ENCODE measurements around the gene EIF5A2. TPM values are rescaled to one million over a fixed set of nuclear protein-coding genes. Genes with fewer than 3 reads are reported as not detected.
"Not testable (repeated sequence)": the region's sequence is repeated elsewhere in the genome, so short reads cannot be mapped to it uniquely, and the experiment has no call there.

EIF5A2 gene
- total RNA-seq, 1 donor: 12.3 TPM

DNA sequence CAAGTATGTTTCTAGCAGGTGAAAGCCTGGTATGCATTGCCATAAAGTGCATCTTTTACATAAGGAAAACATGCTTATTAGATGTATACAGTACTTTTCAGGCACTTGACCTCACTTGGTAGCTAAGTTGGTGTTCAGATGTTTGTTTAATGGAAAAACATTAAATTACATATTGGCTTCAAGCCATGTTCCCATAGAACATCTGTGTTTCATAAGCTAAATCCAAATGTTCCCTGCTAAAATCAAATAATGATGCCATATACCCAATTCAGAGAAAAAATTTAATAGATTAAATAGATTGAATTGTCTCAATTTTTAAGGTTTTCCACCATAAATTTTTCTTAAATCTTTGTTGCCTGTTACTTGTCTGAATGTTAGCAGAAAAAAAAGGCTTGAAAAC lies 19.3 kb downstream of the EIF5A2 start:
- Histone ChIP-seq H3K9me3 (ENCODE audit: low read depth, low read length) (no peaks in the 10 kb centered on the region), H3K79me2 (ENCODE audit: insufficient read depth, low read length) (no peaks in the 10 kb centered on the region), H3K4me3 (ENCODE audit: insufficient read depth, low read length) (no peak overlapping the region), H3K27ac (ENCODE audit: low read depth, low read length) (no peak overlapping the region), H3K36me3 (ENCODE audit: insufficient read depth, low read length) (peaks cover 4% of the 10 kb centered on the region), H4K20me1 (ENCODE audit: insufficient read depth, low read length) (no peaks in the 10 kb centered on the region), H3K4me2 (ENCODE audit: insufficient read depth, low read length) (no peak overlapping the region), H3K27me3 (ENCODE audit: insufficient read depth, low read length) (no peaks in the 10 kb centered on the region), H2AFZ (ENCODE audit: low read length) (no peak overlapping the region), H3K4me1 (ENCODE audit: insufficient read depth, low read length) (no peaks in the 10 kb centered on the region)
- no peak for TF ChIP-seq CTCF (IDR thresholded peaks at IDR 0.05; ENCODE audit: extremely low read depth, low read depth, low read length)
- no peak for DNase-seq (ENCODE audit: insufficient read length, low spot score, missing footprints)

GRCh38 chr3:170884109-170884930 lies 24.1 kb downstream of the EIF5A2 start:
- not testable (repeated sequence) for H3K79me2 ChIP-seq (ENCODE audit: insufficient read depth, low read length); H4K20me1 ChIP-seq (ENCODE audit: insufficient read depth, low read length); H3K9me3 ChIP-seq (ENCODE audit: low read depth, low read length); DNase-seq (ENCODE audit: insufficient read length, low spot score, missing footprints); H3K4me2 ChIP-seq (ENCODE audit: insufficient read depth, low read length); H3K4me3 ChIP-seq (ENCODE audit: insufficient read depth, low read length); H3K4me1 ChIP-seq (ENCODE audit: insufficient read depth, low read length); H3K36me3 ChIP-seq (ENCODE audit: insufficient read depth, low read length); H2AFZ ChIP-seq (ENCODE audit: low read length); H3K27ac ChIP-seq (ENCODE audit: low read depth, low read length); H3K27me3 ChIP-seq (ENCODE audit: insufficient read depth, low read length)

- H3K9me3 ChIP-seq (ENCODE audit: low read depth, low read length); H3K36me3 ChIP-seq (ENCODE audit: insufficient read depth, low read length); H3K4me3 ChIP-seq (ENCODE audit: insufficient read depth, low read length); H2AFZ ChIP-seq (ENCODE audit: low read length); H4K20me1 ChIP-seq (ENCODE audit: insufficient read depth, low read length); H3K79me2 ChIP-seq (ENCODE audit: insufficient read depth, low read length); H3K27me3 ChIP-seq (ENCODE audit: insufficient read depth, low read length); H3K27ac ChIP-seq (ENCODE audit: low read depth, low read length); H3K4me1 ChIP-seq (ENCODE audit: insufficient read depth, low read length); H3K4me2 ChIP-seq (ENCODE audit: insufficient read depth, low read length); DNase-seq (ENCODE audit: insufficient read length, low spot score, missing footprints): not testable (repeated sequence)
These were observed 29.7 kb downstream of the EIF5A2 start for GRCh38 chr3:170878688-170879087.

DNA sequence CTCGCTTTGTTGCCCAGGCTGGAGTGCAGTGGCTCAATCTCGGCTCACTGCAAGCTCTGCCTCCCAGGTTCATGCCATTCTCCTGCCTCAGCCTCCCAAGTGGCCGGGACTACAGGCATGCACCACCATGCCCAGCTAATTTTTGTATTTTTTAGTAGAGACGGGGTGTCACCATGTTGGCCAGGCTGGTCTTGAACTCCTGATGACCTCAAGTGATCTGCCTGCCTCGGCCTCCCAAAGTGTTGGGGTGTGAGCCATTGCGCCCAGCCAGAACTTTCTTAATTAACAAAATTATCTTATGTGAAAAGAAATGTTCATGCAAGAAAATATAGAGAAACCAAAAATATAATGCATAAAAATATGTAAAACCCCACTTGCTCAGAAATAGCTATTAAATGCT lies 31.1 kb downstream of the EIF5A2 start:
- not testable (repeated sequence) for H3K4me1 ChIP-seq (ENCODE audit: insufficient read depth, low read length); H3K36me3 ChIP-seq (ENCODE audit: insufficient read depth, low read length); DNase-seq (ENCODE audit: insufficient read length, low spot score, missing footprints); H3K9me3 ChIP-seq (ENCODE audit: low read depth, low read length); H3K4me2 ChIP-seq (ENCODE audit: insufficient read depth, low read length); H2AFZ ChIP-seq (ENCODE audit: low read length); H3K4me3 ChIP-seq (ENCODE audit: insufficient read depth, low read length); H3K79me2 ChIP-seq (ENCODE audit: insufficient read depth, low read length); H3K27ac ChIP-seq (ENCODE audit: low read depth, low read length); H4K20me1 ChIP-seq (ENCODE audit: insufficient read depth, low read length); H3K27me3 ChIP-seq (ENCODE audit: insufficient read depth, low read length)

GRCh38 chr3:170876537-170876936 lies 31.9 kb downstream of the EIF5A2 start:
- no peaks in the 10 kb centered on the region for H3K36me3 ChIP-seq (ENCODE audit: insufficient read depth, low read length)

More at GRCh38 chr3:170876537-170876936, 31.9 kb downstream of the EIF5A2 start:
- Histone ChIP-seq H3K27ac (ENCODE audit: low read depth, low read length) (no peak overlapping the region), H3K4me2 (ENCODE audit: insufficient read depth, low read length) (no peak overlapping the region), H3K4me1 (ENCODE audit: insufficient read depth, low read length) (no peaks in the 10 kb centered on the region), H3K27me3 (ENCODE audit: insufficient read depth, low read length) (no peaks in the 10 kb centered on the region), H3K4me3 (ENCODE audit: insufficient read depth, low read length) (no peak overlapping the region), H4K20me1 (ENCODE audit: insufficient read depth, low read length) (no peaks in the 10 kb centered on the region), H3K79me2 (ENCODE audit: insufficient read depth, low read length) (no peaks in the 10 kb centered on the region), H3K9me3 (ENCODE audit: low read depth, low read length) (no peaks in the 10 kb centered on the region), H2AFZ (ENCODE audit: low read length) (no peak overlapping the region)
- no peak for DNase-seq (ENCODE audit: insufficient read length, low spot score, missing footprints)
- TF ChIP-seq CTCF (IDR thresholded peaks at IDR 0.05; ENCODE audit: extremely low read depth, low read depth, low read length): no peak

Data from osteoblast (primary cell).